GM18909 (cell line): ENCODE measurements around the gene ACTR1A.

Experiments used
- ATAC-seq: cut with Tn5 transposase; IDR thresholded peaks from one replicate; pipeline ENCODE4 v1.9.1; 2021; ENCODE audit warnings: mild to moderate bottlenecking; ENCODE audit not compliant: unreplicated experiment, poor library complexity

The ACTR1A gene

GRCh38 chr10:102433619-102434046 is 68.9 kb downstream of the ACTR1A start:
- ATAC-seq: no peak

GRCh38 chr10:102432162-102432950 is 70.2 kb downstream of the ACTR1A start, which contains the start of gene CUEDC2:
CUEDC2 (minus strand) TSS chr10:102432574; CDS start chr10:102425188, 7,386 bp downstream.
- peak; percentile 83 for ATAC-seq

- ATAC-seq: no peak
These were observed 70.9 kb downstream of the ACTR1A start for GRCh38 chr10:102431452-102432124.

- no peak for ATAC-seq
These were observed 73.0 kb downstream of the ACTR1A start for GRCh38 chr10:102429468-102429867.
